ENCODE data around the gene GLP1R.
A peak's percentile ranks its signal among the peaks of the same experiment; 100 is the strongest.

Gene GLP1R

DNA sequence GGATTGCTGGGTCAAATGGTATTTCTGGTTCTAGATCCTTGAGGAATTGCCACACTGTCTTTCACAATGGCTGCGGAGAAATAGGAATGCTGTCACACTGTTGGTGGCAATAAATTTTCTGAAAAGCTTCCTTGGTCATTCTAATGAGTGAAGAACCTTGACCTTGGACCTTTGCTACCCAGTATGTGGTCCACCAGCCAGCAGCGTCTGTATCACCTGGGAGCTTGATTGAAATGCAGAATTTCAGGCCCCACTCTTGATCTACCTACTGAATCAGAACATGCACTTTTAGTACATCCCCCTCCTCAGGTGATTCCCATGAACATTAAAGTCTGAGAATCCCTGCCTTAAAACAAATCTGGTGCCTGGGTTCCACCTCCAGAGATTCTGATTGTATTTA, 27.5 kb upstream of the GLP1R start:
- ChIA-PET POLR2A (no interaction called here), CTCF (interaction anchor here (1.1 to 2.1 kb wide), 3 partner anchors 8 to 81 kb away, joined by 3 to 7 read pairs (median 4); no protein-coding TSS in a partner anchor)
- DNase-seq (ENCODE audit: extremely low spot score): no peak
- TF ChIP-seq, protein P1, sequence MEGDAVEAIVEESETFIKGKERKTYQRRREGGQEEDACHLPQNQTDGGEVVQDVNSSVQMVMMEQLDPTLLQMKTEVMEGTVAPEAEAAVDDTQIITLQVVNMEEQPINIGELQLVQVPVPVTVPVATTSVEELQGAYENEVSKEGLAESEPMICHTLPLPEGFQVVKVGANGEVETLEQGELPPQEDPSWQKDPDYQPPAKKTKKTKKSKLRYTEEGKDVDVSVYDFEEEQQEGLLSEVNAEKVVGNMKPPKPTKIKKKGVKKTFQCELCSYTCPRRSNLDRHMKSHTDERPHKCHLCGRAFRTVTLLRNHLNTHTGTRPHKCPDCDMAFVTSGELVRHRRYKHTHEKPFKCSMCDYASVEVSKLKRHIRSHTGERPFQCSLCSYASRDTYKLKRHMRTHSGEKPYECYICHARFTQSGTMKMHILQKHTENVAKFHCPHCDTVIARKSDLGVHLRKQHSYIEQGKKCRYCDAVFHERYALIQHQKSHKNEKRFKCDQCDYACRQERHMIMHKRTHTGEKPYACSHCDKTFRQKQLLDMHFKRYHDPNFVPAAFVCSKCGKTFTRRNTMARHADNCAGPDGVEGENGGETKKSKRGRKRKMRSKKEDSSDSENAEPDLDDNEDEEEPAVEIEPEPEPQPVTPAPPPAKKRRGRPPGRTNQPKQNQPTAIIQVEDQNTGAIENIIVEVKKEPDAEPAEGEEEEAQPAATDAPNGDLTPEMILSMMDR (IDR thresholded peaks at IDR 0.05; ENCODE audit: control extremely low read depth, extremely low read depth, low read depth, missing control alignments): no peak

DNA sequence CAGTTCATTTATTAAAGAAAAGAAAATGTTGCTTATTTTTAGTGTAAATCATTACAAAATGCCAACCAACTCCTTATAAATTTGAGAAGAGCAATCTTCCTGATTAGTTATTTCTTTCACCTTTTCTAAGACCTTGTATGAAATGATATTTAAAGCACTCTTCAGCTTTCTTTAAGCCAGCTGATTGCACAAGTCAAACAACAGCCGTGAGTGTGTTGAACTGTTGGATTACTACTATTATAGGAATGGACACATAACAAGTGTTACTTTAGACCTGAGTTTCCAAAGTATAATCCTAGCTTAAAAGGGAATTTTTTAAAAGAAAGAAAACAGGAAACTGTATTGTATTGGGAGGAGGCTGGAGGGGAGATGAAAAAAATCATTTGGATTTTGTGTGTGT, 26.8 kb upstream of the GLP1R start:
- TF ChIP-seq, protein P1 (IDR thresholded peaks at IDR 0.05; ENCODE audit: control extremely low read depth, extremely low read depth, low read depth, missing control alignments): no peak
- CTCF ChIA-PET: interaction anchor here (0.7 to 2.1 kb wide), 4 partner anchors 7 to 80 kb away, joined by 3 to 7 read pairs (median 4); no protein-coding TSS in a partner anchor
- no peak for DNase-seq (ENCODE audit: extremely low spot score)
- POLR2A ChIA-PET: no interaction called here

- ChIA-PET POLR2A (no interaction called here), CTCF (interaction anchor here (0.7 to 2.0 kb wide), 6 partner anchors 8 to 25 kb away, joined by 3 to 7 read pairs (median 4); no protein-coding TSS in a partner anchor)
- TF ChIP-seq, protein P1 (IDR thresholded peaks at IDR 0.05; ENCODE audit: control extremely low read depth, extremely low read depth, low read depth, missing control alignments): no peak
- DNase-seq (ENCODE audit: extremely low spot score): no peak
Measured at GRCh38 chr6:39026175-39026574, 22.4 kb upstream of the GLP1R start.

DNA sequence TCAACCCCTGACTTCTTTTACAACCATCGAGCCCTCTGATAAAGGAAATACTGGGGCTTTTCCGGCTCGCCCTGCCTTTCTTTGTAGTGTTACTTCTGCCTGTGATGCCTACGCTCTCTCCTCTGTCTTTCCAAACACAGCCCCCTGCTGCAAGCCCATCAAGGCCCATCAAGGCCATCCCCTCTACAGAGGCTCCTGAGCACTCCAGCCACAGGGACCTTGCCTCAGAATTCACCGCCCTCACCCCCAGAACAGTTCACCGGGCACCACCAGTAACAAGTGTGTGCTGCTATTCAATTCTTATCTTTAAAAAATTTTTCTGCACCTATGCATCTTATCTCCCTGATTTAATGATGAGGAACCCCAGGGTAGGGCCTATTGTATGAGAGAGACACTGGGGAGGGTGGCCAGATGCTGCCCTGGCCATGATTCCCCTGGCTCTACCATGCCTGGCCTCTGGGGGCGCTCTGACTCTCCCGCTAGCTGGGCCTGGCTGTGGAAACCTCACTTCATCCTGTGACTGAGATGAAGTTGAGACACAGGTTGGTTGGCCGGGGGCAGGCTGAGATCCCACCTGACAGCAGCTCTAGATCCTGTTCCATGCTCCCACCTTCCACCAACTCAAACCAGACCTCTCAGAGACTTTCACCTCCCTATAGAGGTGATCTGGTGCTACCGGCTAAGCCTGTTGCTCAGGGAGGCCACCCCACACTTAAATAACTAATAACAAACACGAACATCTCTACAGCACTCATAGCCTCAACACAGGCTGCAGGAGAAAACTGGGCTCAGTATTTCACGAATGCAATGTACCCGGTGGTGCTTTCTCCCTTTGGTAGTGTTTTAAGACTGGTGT, 19.2 kb upstream of the GLP1R start:
- TF ChIP-seq, protein P1 (IDR thresholded peaks at IDR 0.05; ENCODE audit: control extremely low read depth, extremely low read depth, low read depth, missing control alignments): peak; percentile 86
- peak; percentile 72 for DNase-seq (ENCODE audit: extremely low spot score)
- CTCF ChIA-PET: interaction anchor here (0.6 to 2.1 kb wide), 10 partner anchors 8 to 274 kb away, joined by 3 to 9 read pairs (median 3); no protein-coding TSS in a partner anchor
- POLR2A ChIA-PET: no interaction called here

DNA sequence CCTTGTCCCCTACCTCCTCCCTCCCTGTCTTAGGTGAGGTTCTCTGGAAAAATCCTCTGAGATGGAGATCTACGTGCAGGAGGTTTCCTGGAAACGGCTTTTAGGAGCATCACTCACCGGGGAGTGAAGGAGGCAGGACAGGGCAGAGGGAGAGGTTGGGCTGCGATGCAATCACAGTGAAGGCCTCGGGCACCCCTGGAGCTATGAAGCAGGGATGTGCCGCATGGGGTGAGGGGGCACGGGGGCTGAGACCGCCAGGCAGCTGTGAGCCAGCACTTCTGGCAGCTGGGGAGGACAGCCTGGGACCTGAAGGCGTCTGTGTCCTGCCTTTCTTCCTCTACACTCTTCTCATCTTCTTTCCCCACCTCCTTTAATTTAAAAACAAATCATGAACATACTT, 12.9 kb upstream of the GLP1R start:
- ChIA-PET CTCF (no interaction called here), POLR2A (no interaction called here)
- TF ChIP-seq, protein P1 (IDR thresholded peaks at IDR 0.05; ENCODE audit: control extremely low read depth, extremely low read depth, low read depth, missing control alignments): no peak
- DNase-seq (ENCODE audit: extremely low spot score): no peak

DNA sequence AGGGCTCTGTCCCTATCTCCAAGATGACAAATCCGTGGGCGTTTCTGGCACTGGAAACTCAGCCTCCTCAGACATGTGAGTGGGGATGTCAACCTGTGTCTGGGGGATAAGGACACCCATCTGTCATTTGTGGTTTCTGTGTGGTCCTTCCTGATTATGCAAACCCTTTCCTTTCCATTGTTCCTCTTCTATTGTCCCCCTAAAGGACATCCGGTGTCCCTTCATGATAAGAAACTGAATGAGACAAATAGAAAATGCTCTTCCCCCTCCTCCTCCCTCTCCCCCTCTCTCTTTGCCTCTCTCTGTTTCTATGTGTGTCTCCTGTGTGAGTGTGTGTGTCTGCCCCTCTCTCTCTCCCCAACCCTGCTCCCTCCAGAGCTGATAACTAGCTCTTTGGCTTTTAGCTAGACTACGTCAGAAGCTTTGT, 11.5 kb upstream of the GLP1R start:
- TF ChIP-seq, protein P1 (IDR thresholded peaks at IDR 0.05; ENCODE audit: control extremely low read depth, extremely low read depth, low read depth, missing control alignments): no peak
- no peak for DNase-seq (ENCODE audit: extremely low spot score)
- CTCF ChIA-PET: interaction anchor here (1.1 kb wide), 1 partner anchor 8 kb away, joined by 3 read pairs; no protein-coding TSS in a partner anchor
- POLR2A ChIA-PET: no interaction called here

All from GM10248 (cell line).